Measurements from ENCODE around the gene CAMTA1. TPM values are rescaled to one million over a fixed set of nuclear protein-coding genes. Genes with fewer than 3 reads are reported as not detected.

The CAMTA1 gene
- total RNA-seq, 1 donor from 2014 or later, result 81.6 TPM

GRCh38 chr1:6969106-6969505 is 183.9 kb downstream of the CAMTA1 start:
- Mint-ChIP-seq H3K9me3 (ENCODE audit: unreplicated experiment) (no peaks in the 10 kb centered on the region), H3K27me3 (ENCODE audit: unreplicated experiment) (peaks cover 34% of the 10 kb centered on the region), H3K36me3 (ENCODE audit: unreplicated experiment) (no peaks in the 10 kb centered on the region), H3K4me3 (ENCODE audit: unreplicated experiment) (no peak overlapping the region), H3K27ac (ENCODE audit: unreplicated experiment) (no peak overlapping the region), H3K4me1 (ENCODE audit: unreplicated experiment) (peaks cover 3% of the 10 kb centered on the region)
- TF ChIP-seq CTCF (IDR thresholded peaks at IDR 0.05), result no peak
- DNase-seq (ENCODE audit: extremely low spot score, unreplicated experiment), result no peak

- no peak for DNase-seq (ENCODE audit: extremely low spot score, unreplicated experiment)
- no peak overlapping the region for H3K4me3 Mint-ChIP-seq (ENCODE audit: unreplicated experiment)
- H3K27me3 Mint-ChIP-seq (ENCODE audit: unreplicated experiment), result peaks cover 30% of the 10 kb centered on the region
- TF ChIP-seq CTCF (IDR thresholded peaks at IDR 0.05), result no peak
- no peak overlapping the region for H3K27ac Mint-ChIP-seq (ENCODE audit: unreplicated experiment)
- no peaks in the 10 kb centered on the region for H3K36me3 Mint-ChIP-seq (ENCODE audit: unreplicated experiment)
- peaks cover 1% of the 10 kb centered on the region for H3K4me1 Mint-ChIP-seq (ENCODE audit: unreplicated experiment)
- H3K9me3 Mint-ChIP-seq (ENCODE audit: unreplicated experiment), result no peaks in the 10 kb centered on the region
Observed at GRCh38 chr1:6969762-6970161, 184.5 kb downstream of the CAMTA1 start.

GRCh38 chr1:6970221-6970620 is 185.0 kb downstream of the CAMTA1 start:
- Mint-ChIP-seq H3K27me3 (ENCODE audit: unreplicated experiment) (peaks cover 30% of the 10 kb centered on the region), H3K4me1 (ENCODE audit: unreplicated experiment) (peaks cover 1% of the 10 kb centered on the region), H3K9me3 (ENCODE audit: unreplicated experiment) (no peaks in the 10 kb centered on the region), H3K27ac (ENCODE audit: unreplicated experiment) (no peak overlapping the region), H3K4me3 (ENCODE audit: unreplicated experiment) (no peak overlapping the region), H3K36me3 (ENCODE audit: unreplicated experiment) (no peaks in the 10 kb centered on the region)
- TF ChIP-seq CTCF (IDR thresholded peaks at IDR 0.05), result no peak
- no peak for DNase-seq (ENCODE audit: extremely low spot score, unreplicated experiment)

- no peaks in the 10 kb centered on the region for H3K36me3 Mint-ChIP-seq (ENCODE audit: unreplicated experiment)
- TF ChIP-seq CTCF (IDR thresholded peaks at IDR 0.05), result no peak
- DNase-seq (ENCODE audit: extremely low spot score, unreplicated experiment), result no peak
- no peak overlapping the region for H3K4me3 Mint-ChIP-seq (ENCODE audit: unreplicated experiment)
- peaks cover 27% of the 10 kb centered on the region for H3K27me3 Mint-ChIP-seq (ENCODE audit: unreplicated experiment)
- no peaks in the 10 kb centered on the region for H3K9me3 Mint-ChIP-seq (ENCODE audit: unreplicated experiment)
- H3K4me1 Mint-ChIP-seq (ENCODE audit: unreplicated experiment), result peaks cover 1% of the 10 kb centered on the region
- no peak overlapping the region for H3K27ac Mint-ChIP-seq (ENCODE audit: unreplicated experiment)
Observed at GRCh38 chr1:6971048-6971447, 185.8 kb downstream of the CAMTA1 start.

- DNase-seq (ENCODE audit: extremely low spot score, unreplicated experiment), result no peak
- Mint-ChIP-seq H3K27me3 (ENCODE audit: unreplicated experiment) (peaks cover 31% of the 10 kb centered on the region), H3K4me3 (ENCODE audit: unreplicated experiment) (no peak overlapping the region), H3K27ac (ENCODE audit: unreplicated experiment) (no peak overlapping the region), H3K9me3 (ENCODE audit: unreplicated experiment) (no peaks in the 10 kb centered on the region), H3K36me3 (ENCODE audit: unreplicated experiment) (no peaks in the 10 kb centered on the region), H3K4me1 (ENCODE audit: unreplicated experiment) (peaks cover 1% of the 10 kb centered on the region)
- TF ChIP-seq CTCF (IDR thresholded peaks at IDR 0.05), result no peak
Observed at GRCh38 chr1:6971699-6972098, 186.4 kb downstream of the CAMTA1 start.
